ENCODE measurements around the gene EPS8. TPM values are rescaled to one million over a fixed set of nuclear protein-coding genes. Genes with fewer than 3 reads are reported as not detected.

Gene EPS8
- polyA plus RNA-seq, 1 donor (not counting 4 experiments of a cell fraction or from before 2014, with no cell fraction given), result 4.0 TPM

- Histone ChIP-seq H4K20me1 (ENCODE audit: control insufficient read depth, extremely low read depth, insufficient read depth, low read length) (no peaks in the 10 kb centered on the region), H3K27ac (ENCODE audit: control insufficient read depth, insufficient read depth, low read length) (no peak overlapping the region), H3K9ac (ENCODE audit: control insufficient read depth, extremely low read depth, insufficient read depth, low read length) (no peak overlapping the region), H3K27me3 (ENCODE audit: control insufficient read depth, extremely low read depth, insufficient read depth, low read length) (no peaks in the 10 kb centered on the region), H3K9me1 (ENCODE audit: control insufficient read depth, extremely low read depth, insufficient read depth, low read length) (no peaks in the 10 kb centered on the region), H3K79me2 (ENCODE audit: control insufficient read depth, insufficient read depth, low read length) (no peaks in the 10 kb centered on the region), H2AFZ (ENCODE audit: control insufficient read depth, low read length) (no peak overlapping the region), H3K4me3 (ENCODE audit: control insufficient read depth in 2 of 3, extremely low read depth in 1 of 3, insufficient read depth in 2 of 3, low read depth in 1 of 3, low read length in 3 of 3) (no peak overlapping the region), H3K36me3 (ENCODE audit: control insufficient read depth in 2 of 2, extremely low read depth in 1 of 2, insufficient read depth in 2 of 2, low read length in 2 of 2) (no peaks in the 10 kb centered on the region), H3K9me3 (ENCODE audit: control insufficient read depth, low read depth, low read length) (no peaks in the 10 kb centered on the region), H3K4me1 (ENCODE audit: control insufficient read depth, extremely low read depth, insufficient read depth, low read length) (no peaks in the 10 kb centered on the region), H3K4me2 (ENCODE audit: control insufficient read depth, extremely low read depth, insufficient read depth, low read depth, low read length) (no peak overlapping the region)
- dilution Hi-C loops (cut with MboI; ENCODE audit: extremely low pct_ligation_motif_present, low sequenced_read_pairs), result no loop called here
- TF ChIP-seq CTCF (optimal IDR thresholded peaks at IDR 0.05 in 1 of 3, IDR thresholded peaks at IDR 0.05 in 1 of 3, conservative IDR thresholded peaks at IDR 0.05 in 1 of 3; ENCODE audit: extremely low read depth in 1 of 3, insufficient read depth in 2 of 3, low read length in 3 of 3) (no peak), EZH2 (IDR thresholded peaks at IDR 0.05; ENCODE audit: low read length) (no peak)
- no peak for FAIRE-seq
- no peak for DNase-seq (ENCODE audit: low read depth, low spot score)
Measured at GRCh38 chr12:15819644-15820437, 30.7 kb upstream of the EPS8 start.

- DNase-seq (ENCODE audit: low read depth, low spot score) (no peak), FAIRE-seq (no peak)
- no peaks in the 10 kb centered on the region for H3K36me3 ChIP-seq (ENCODE audit: control insufficient read depth in 2 of 2, extremely low read depth in 1 of 2, insufficient read depth in 2 of 2, low read length in 2 of 2)
- H3K9me3 ChIP-seq (ENCODE audit: control insufficient read depth, low read depth, low read length), result no peaks in the 10 kb centered on the region
- H3K4me3 ChIP-seq (ENCODE audit: control insufficient read depth in 2 of 3, extremely low read depth in 1 of 3, insufficient read depth in 2 of 3, low read depth in 1 of 3, low read length in 3 of 3), result no peak overlapping the region
- H3K79me2 ChIP-seq (ENCODE audit: control insufficient read depth, insufficient read depth, low read length), result no peaks in the 10 kb centered on the region
- H3K4me2 ChIP-seq (ENCODE audit: control insufficient read depth, extremely low read depth, insufficient read depth, low read depth, low read length), result no peak overlapping the region
- H4K20me1 ChIP-seq (ENCODE audit: control insufficient read depth, extremely low read depth, insufficient read depth, low read length), result no peaks in the 10 kb centered on the region
- H2AFZ ChIP-seq (ENCODE audit: control insufficient read depth, low read length), result no peak overlapping the region
- no peaks in the 10 kb centered on the region for H3K9me1 ChIP-seq (ENCODE audit: control insufficient read depth, extremely low read depth, insufficient read depth, low read length)
- no peaks in the 10 kb centered on the region for H3K4me1 ChIP-seq (ENCODE audit: control insufficient read depth, extremely low read depth, insufficient read depth, low read length)
- TF ChIP-seq EZH2 (IDR thresholded peaks at IDR 0.05; ENCODE audit: low read length) (no peak), CTCF (optimal IDR thresholded peaks at IDR 0.05 in 1 of 3, IDR thresholded peaks at IDR 0.05 in 1 of 3, conservative IDR thresholded peaks at IDR 0.05 in 1 of 3; ENCODE audit: extremely low read depth in 1 of 3, insufficient read depth in 2 of 3, low read length in 3 of 3) (no peak)
- no peaks in the 10 kb centered on the region for H3K27me3 ChIP-seq (ENCODE audit: control insufficient read depth, extremely low read depth, insufficient read depth, low read length)
- dilution Hi-C loops (cut with MboI; ENCODE audit: extremely low pct_ligation_motif_present, low sequenced_read_pairs), result no loop called here
- no peak overlapping the region for H3K27ac ChIP-seq (ENCODE audit: control insufficient read depth, insufficient read depth, low read length)
- no peak overlapping the region for H3K9ac ChIP-seq (ENCODE audit: control insufficient read depth, extremely low read depth, insufficient read depth, low read length)
Measured at GRCh38 chr12:15818418-15818817, 29.2 kb upstream of the EPS8 start.
